Smooth muscle cell (in vitro differentiated cells): ENCODE results near the gene ZNF281. TPM values are rescaled to one million over a fixed set of nuclear protein-coding genes. Genes with fewer than 3 reads are reported as not detected.
A peak's percentile ranks its signal among the peaks of the same experiment; 100 is the strongest.

ENCODE experiments used
- DNase-seq: peaks from one replicate; lab custom pipeline; 2025; ENCODE audit not compliant: unreplicated experiment; lab: John Stamatoyannopoulos, UW
- H2AFZ ChIP-seq: fragments of 200-600 bp; sonication (generic); 2 replicates; pipeline ENCODE4 v1.6.0; 2016; ENCODE audit warnings: antibody characterized with exemption, low read depth, mild to moderate bottlenecking
- H3F3A ChIP-seq: fragments of 200-600 bp; sonication (generic); 2 replicates; pipeline ENCODE4 v1.6.0; 2017; ENCODE audit warnings: antibody characterized with exemption, low read depth
- H3K27ac ChIP-seq: fragments of 200-600 bp; sonication (generic); 2 replicates; pipeline ENCODE4 v1.5.1; 2016; ENCODE audit warnings: low read depth, mild to moderate bottlenecking
- H3K27me3 ChIP-seq: fragments of 200-600 bp; sonication (generic); 2 replicates; pipeline ENCODE4 v1.6.1; 2016; ENCODE audit warnings: low read depth, mild to moderate bottlenecking
- H3K36me3 ChIP-seq: fragments of 200-600 bp; sonication (generic); 2 replicates; pipeline ENCODE4 v1.5.1; 2016; ENCODE audit warnings: low read depth
- H3K4me1 ChIP-seq: fragments of 200-600 bp; sonication (generic); 2 replicates; pipeline ENCODE4 v1.5.1; 2016; ENCODE audit warnings: low read depth
- H3K4me2 ChIP-seq: fragments of 200-600 bp; sonication (generic); 2 replicates; pipeline ENCODE4 v1.6.0; 2016; ENCODE audit warnings: mild to moderate bottlenecking
- H3K4me3 ChIP-seq: fragments of 200-600 bp; sonication (generic); 2 replicates; pipeline ENCODE4 v1.5.1; 2016; ENCODE audit warnings: mild to moderate bottlenecking
- H3K79me2 ChIP-seq: fragments of 200-600 bp; sonication (generic); 2 replicates; pipeline ENCODE4 v1.6.0; 2016; ENCODE audit warnings: low read depth, mild to moderate bottlenecking
- H3K9ac ChIP-seq: fragments of 200-600 bp; sonication (generic); 2 replicates; pipeline ENCODE4 v1.6.0; 2016; ENCODE audit warnings: low read depth
- H3K9me3 ChIP-seq: fragments of 200-600 bp; sonication (generic); replicated peaks from 2 replicates; pipeline ENCODE4 v1.5.1; 2016; ENCODE audit warnings: low read depth
- H4K20me1 ChIP-seq: fragments of 200-600 bp; sonication (generic); 2 replicates; pipeline ENCODE4 v1.6.0; 2016; ENCODE audit warnings: low read depth
- CTCF ChIP-seq: fragments of 200-600 bp; sonication (generic); IDR thresholded peaks from 2 replicates; pipeline ENCODE4 v1.5.1; 2017; ENCODE audit warnings: borderline replicate concordance, mild to moderate bottlenecking, antibody characterized with exemption; ENCODE audit not compliant: insufficient read depth, poor library complexity, severe bottlenecking
- WGBS: methylation state at CpG from one replicate; pipeline ENCODE4 v1.1.7; 2016; ENCODE audit warnings: low lambda C conversion rate; 5-methylcytosine and 5-hydroxymethylcytosine counted together
- polyA plus RNA-seq: library from polyadenylated mRNA; unstranded; fragments of >200 nt; fragmentation: Nextera tagmentation; extraction: Ambion mirVana; gene quantifications from 2 replicates; pipeline ENCODE4 v1.2.1, GENCODE V29; 2016
- total RNA-seq: library from RNA; depleted of rRNA; stranded (reverse); fragments of >200 nt; gene quantifications from 2 replicates; pipeline ENCODE4 v1.2.3, GENCODE V29; 2014

The ZNF281 gene
- total and polyA plus RNA-seq, 2 experiments from 2014 or later, result 34.4 to 59.4 TPM

GRCh38 chr1:200422211-200422610, 12.4 kb upstream of the ZNF281 start:
- Histone ChIP-seq H2AFZ (no peak overlapping the region), H3K79me2 (no peaks in the 10 kb centered on the region), H3F3A (no peaks in the 10 kb centered on the region), H3K9me3 (no peaks in the 10 kb centered on the region), H3K27ac (no peak overlapping the region), H3K36me3 (no peaks in the 10 kb centered on the region), H3K4me2 (no peak overlapping the region), H3K4me3 (no peak overlapping the region), H3K4me1 (no peaks in the 10 kb centered on the region), H4K20me1 (no peaks in the 10 kb centered on the region), H3K27me3 (no peaks in the 10 kb centered on the region), H3K9ac (no peak overlapping the region)
- no peak for TF ChIP-seq CTCF
- no peak for DNase-seq
- WGBS, result 89% methylated on average over 3 of the region's 3 CpGs

- H2AFZ ChIP-seq, result peak overlapping the region; percentile 23
- H3K4me3 ChIP-seq, result peak overlapping the region; percentile 17
- DNase-seq, result no peak
These were observed 6.2 kb upstream of the ZNF281 start for GRCh38 chr1:200415789-200416593.

GRCh38 chr1:200415227-200415626, 5.4 kb upstream of the ZNF281 start:
- Histone ChIP-seq H3K9me3 (no peaks in the 10 kb centered on the region), H3F3A (peaks cover 12% of the 10 kb centered on the region), H3K4me2 (peak overlapping the region; percentile 51), H3K27me3 (no peaks in the 10 kb centered on the region), H4K20me1 (no peaks in the 10 kb centered on the region), H3K36me3 (no peaks in the 10 kb centered on the region), H3K27ac (peak overlapping the region; percentile 98), H3K4me1 (peaks cover 16% of the 10 kb centered on the region), H3K79me2 (no peaks in the 10 kb centered on the region), H3K4me3 (no peak overlapping the region), H3K9ac (peak overlapping the region; percentile 22), H2AFZ (no peak overlapping the region)
- WGBS, result 92% methylated on average over 1 of the region's 1 CpG
- DNase-seq, result no peak
- TF ChIP-seq CTCF, result no peak

More at GRCh38 chr1:200415789-200416593, 6.2 kb upstream of the ZNF281 start:
- Histone ChIP-seq H3K36me3 (no peaks in the 10 kb centered on the region), H3K79me2 (no peaks in the 10 kb centered on the region), H3K27ac (peak overlapping the region; percentile 98), H3K4me2 (peak overlapping the region; percentile 77), H3K9ac (peak overlapping the region; percentile 84), H4K20me1 (no peaks in the 10 kb centered on the region), H3K27me3 (no peaks in the 10 kb centered on the region), H3K9me3 (no peaks in the 10 kb centered on the region), H3F3A (peaks cover 10% of the 10 kb centered on the region), H3K4me1 (peaks cover 11% of the 10 kb centered on the region)
- WGBS, result 13% methylated on average over 2 of the region's 2 CpGs
- no peak for TF ChIP-seq CTCF
